GM18499 (cell line): ENCODE measurements around the gene PLET1.

Experiments
- ATAC-seq: cut with Tn5 transposase; IDR thresholded peaks from one replicate; pipeline ENCODE4 v1.9.1; 2021; ENCODE audit warnings: moderate number of reproducible peaks; ENCODE audit not compliant: insufficient read depth, unreplicated experiment

PLET1 gene, protein sequence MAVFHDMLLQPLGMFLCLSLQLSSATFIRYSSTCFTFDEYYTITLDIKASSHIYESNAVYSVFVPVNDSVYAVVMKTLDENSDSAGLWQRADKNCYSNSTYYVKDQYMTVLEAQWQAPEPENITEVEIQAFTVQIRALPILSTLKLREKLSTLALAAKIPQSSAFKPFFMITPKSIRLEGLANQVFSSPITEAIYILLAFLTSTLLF

DNA sequence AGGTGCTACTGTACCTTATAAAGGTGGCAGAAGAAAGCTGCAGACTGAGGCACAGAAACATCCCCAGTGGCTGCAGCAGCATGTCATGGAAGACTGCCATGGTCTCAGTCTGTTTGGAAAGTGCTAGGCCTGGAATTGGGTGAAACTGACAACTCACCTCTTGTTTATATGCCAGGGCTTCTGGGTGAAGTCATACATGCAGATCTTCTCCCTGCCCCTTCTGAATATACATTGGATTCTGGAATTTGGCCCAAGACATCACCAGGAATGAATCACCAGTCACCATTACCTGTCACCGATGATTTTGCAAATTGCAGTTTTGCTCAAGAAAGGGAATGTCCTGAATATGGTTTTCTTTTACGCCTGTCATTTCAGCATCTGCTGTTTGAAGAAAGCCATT lies at the start of gene PLET1:
TSS of gene PLET1 (minus strand) at position 371 of the 400 bp plus-strand sequence. CDS start at position 100, 271 bp downstream.
- no peak for ATAC-seq

DNA sequence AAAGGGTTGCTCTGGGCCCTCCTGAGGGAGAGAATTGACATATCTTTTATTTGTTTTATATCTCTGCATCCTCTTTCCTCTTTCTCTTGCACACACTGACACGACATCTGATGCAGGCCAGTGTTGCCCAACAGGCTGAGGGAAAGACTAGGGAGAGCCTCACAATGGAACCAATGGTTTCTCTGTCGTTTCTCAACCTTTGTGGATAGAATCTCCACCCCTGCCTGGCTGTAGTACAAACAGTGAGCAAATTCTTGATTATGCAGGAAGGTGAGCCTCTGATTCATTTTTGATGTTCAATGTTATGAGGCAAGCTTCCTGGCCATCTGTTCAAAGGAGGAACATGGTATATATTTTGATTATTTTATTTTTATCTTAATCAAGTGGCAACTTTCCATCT lies 49.8 kb upstream of the PLET1 start:
- ATAC-seq, result no peak

DNA sequence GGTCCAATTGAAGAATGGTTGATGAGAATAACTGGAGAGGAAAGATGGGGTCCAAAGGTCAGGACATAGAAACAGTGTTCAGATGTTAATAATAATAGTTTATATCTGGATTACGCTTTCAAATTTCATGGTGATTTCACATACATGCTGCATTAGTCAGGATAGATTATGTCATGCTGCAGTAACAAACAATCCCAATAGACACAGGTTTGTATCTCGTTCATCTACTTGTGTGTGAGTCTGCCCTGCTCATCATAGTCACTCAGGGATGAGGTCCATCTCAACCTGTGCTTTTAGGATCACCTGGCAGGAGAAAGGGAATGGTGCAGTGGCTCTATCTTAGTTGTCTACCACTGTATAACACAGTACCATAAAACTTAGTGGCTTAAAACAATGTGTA lies 48.0 kb upstream of the PLET1 start:
- ATAC-seq, result no peak

DNA sequence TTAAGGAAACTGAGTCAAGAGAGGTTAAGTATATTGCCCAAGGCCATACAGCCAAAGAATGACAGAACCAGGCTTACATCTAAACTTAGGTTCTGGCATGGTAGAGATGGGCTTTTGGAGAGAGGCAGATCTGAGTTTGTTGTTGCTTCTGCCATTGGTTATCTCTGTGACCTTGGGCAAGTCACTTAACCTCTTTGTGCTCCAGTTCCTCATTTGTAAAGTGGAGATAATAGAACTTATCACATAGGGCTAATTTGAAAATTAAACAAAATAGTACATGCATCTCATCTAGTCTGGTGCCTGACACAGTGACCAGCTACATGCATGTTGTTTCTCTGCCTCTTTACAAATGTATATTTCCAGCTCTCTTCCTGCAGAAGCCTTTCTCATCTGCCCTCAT lies 47.0 kb upstream of the PLET1 start:
- ATAC-seq, result no peak

DNA sequence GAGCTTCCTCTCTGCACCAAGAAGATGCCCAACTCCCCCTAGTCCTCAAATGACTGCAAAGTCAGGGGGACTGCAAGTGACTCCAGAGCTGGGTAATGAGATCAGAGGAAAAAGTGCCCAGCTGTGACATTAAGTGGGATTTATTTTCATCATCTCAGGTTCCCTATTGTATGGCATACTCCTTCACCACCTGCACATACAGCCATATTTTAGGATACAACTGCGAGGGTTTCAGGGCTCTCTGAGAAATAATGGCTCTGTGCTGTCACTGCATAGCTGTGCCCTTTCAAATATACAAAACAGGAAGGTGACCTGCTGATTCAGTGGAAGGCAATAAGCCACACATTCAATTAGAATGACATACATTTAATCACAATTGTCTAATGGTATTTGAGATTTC lies 45.6 kb upstream of the PLET1 start:
- no peak for ATAC-seq

DNA sequence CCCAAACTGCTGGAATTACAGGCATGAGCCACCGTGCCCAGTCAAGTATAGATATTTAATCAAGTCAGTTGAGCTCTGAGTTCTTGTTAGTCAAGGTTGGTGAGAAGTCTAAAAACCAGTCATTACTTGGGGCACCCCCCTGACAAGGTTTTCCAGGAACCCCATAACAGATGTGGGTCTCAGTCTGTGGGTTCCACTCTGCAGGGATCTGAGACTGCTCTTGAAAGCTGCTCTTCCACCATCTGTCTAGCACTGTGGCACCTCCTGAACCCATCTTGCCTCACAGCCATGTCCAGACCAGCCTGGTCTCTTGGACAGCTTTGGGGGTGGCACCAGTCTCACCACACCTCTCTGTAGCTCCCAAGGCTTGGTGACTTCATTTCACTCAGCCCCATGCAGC lies 44.3 kb upstream of the PLET1 start:
- no peak for ATAC-seq

DNA sequence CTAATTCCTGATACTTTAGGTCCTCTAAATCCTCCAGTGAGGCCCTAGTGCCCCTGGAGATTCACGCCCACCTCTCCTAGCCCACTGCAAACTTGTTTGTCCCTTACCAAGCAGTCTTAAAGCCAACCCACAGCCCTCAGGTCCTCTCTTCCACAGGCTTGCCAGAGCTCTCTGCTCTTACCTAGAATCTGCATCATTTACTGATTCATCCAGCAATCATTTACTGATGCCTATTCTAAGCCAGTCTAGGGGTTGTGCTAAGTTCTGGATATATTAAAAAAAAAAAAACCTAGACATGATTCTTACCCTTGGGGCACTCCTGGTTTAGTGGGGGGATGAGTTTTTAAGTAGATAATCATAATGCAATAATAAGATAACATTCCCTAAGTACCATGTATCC lies 43.0 kb upstream of the PLET1 start:
- ATAC-seq, result no peak

DNA sequence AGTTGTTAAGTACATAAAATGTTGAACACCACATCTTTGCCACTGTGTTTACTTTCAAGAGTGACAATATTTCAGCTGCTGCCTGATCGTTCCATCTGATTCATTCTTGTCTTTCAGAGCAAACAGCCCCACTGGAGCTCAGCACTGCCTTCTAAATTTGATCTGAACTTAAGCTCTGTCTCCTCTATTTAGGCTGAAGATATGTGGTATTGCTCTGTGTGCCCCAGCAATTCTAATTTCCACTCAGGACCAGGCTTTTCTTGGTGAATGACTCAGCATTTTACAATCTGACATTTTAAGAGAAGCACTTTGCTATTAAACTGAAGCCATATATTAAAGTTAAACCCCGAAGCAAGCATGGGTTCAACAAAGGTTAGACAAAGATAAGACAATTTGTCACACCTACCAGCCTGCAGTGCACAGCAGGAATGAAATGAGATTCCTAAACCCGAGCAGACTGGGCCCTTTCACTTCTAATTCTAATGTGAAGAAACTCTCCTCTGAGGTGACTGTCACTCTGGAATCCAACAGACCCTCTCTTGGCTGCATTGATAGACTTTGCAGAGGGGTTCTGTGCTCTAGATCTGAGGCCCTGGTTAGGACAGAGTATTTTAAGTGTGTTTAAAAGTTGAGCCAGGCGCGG lies 41.7 kb upstream of the PLET1 start:
- no peak for ATAC-seq

DNA sequence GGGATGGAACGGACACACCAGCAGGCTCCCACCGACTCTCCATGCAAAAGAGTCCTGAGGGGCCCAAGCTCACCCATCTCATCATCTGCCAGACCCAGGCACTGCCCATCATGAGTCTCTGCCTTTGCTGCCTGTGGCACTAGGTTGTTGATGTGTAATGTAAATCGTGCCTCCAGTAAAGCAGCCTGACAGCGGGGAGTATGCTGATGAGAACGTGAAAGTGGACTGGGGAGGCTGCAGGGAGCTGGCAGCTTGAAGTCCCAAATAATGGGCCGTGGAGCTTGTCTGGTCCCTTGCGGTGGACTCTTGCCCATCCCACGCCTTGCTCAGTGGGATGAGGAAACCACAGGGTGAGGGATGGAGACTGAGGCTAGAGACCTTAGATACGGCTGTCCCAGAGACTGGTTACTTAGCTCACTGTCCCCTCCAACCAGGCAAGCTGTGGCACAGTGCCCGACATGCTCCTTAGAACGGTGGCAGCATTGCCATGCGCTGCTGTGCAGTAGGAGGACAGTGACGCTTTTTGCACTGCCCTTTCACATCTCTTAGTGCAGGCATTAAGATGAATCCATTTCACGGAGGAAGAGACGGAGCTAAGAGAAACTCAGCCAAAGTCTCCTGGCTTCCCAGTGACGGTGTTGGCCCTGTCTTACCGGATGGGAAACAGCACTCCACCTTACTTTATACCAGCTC lies 39.6 kb upstream of the PLET1 start:
- ATAC-seq, result no peak

DNA sequence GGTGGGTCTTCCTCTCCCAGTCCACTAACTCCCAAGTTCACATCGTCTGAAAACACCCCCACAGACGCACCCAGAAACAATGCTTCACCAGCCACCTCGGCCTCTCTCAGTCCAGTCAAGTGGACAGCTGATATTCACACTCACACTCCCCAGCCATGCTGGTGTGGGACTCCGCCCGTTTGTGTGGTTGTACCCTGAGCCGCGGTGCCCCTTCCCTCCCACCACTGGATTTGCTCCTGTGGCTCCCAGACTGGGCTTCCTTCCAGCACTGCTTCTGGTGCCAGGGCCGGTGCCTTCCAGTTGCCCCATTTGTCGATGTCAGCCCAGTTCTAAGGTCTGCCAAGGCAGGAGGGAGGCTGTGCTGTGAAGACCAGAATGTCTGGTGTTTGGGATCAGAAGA lies 37.9 kb upstream of the PLET1 start:
- no peak for ATAC-seq

DNA sequence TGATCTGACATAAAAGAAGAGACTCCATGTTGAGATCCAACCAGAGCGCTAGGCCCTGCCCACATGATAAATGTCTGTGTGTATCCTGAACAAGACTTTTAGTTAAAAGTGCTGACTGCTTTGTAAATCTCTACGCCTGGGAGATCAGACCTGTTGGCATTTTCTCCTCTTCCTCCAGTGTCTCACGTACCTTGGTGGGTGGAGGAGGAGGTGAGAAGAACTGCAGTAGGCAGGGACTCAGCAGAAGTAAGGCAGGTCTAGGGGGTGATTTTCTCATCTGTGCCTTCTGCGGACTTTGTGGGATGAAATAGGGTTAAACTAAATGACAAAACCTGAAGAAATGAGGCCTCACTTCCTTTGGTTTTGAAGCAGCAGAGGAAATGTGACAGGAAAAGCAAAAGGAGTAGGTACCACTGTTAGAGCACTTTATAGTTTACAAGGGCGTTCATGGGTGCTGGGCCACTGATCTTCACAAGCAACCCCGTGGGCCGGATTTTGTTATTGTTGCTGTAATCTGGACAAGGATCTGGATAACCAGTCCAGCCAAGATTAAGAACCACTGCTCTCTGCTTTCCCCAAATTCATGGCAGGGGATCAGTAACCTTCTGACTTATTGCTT lies 36.7 kb upstream of the PLET1 start:
- no peak for ATAC-seq

DNA sequence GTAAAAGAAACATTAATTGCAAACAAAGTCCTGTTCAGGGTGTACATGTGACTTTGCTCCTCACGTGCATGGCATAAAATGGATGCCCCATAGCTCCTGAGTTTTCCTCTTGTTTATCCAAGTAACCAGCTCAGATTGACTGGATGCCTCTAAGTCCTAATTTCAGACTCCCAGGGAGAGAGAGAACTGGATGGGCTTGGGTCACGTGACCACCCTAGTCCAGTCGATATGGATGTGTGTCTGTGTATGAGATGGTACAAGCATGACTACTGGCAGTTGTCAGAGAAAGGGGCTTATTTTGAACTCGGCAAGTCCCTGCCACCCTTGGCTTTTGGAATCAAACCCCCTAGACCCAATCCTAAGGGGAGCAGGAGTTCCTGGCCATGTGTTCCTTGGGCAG lies 35.4 kb upstream of the PLET1 start:
- ATAC-seq, result no peak

DNA sequence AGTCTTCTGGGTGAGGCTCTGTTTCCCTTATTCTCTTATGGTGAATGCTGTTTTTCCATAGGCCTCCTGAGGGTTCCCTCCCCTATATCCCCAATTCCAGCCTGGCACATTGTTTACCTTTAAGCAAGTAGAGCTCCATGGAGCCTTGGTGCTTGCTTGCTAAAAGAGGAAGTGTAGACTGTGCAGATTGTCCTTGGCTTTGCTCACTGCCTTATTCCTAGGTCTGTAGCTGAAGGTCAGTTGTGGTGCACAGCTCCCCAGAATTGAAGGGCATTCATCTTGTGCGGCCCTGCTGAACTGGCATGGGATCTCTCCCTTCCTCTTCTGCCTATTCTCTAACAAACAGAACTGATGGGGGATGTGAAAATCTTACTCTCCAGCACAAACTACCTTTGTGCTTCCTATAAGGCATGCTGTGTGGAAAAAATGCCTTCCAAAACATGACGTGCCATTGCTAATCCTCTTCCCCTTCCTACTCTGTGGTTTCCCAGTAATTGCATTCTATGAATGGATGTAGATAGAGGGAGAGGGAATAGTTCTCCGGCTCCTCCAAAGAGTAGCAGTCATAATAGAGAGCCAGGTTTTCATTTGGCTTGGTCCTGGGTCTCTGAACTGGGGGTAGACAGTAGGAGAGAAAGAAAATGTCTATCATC lies 34.2 kb upstream of the PLET1 start:
- ATAC-seq, result no peak

DNA sequence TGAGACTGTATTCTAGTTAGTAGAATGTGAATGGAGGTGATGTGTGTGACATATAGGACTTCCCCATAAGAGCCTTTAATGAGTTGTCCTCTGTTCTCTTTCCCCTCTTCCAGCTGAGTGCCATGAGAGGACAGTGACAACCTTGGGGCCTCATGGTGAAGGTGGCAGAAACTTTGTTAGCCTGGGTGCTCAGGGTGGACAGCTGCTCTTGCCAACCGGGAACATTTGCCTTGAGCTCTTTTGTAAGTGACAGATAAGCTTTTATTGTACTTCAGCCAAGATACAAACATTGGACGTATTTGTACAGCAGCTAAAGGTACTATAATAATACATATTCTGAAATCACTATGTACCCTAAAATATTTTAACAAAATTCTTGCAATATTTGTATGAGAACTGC lies 33.0 kb upstream of the PLET1 start:
- no peak for ATAC-seq

DNA sequence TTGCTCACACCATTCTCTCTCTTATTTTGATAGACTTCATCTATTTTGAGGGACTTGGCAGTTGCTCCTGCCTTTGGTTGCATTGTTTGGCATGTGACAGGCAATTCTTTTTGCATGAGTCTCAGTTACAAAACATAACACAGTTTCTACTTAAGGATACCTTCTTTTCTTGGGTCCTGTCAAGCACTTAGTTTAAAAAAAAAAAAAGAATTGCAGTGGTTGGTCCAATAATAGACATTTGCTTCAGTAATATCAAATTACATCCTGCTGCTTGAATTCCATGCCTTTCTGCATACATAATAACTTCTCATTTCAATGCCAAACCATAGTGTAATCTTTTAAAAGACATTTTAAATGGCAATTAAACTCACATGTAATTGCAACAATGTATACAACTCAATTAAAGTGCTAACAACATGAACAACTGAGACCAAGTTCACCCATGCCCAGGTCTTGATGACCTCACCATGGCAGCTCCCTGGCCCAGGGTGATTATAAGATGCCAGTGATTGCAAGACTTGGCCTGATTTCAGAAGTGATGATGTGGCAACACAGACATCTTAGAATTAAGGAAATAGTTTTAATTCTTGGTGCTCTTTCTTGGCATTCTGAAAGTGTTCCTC lies 32.2 kb upstream of the PLET1 start:
- no peak for ATAC-seq

DNA sequence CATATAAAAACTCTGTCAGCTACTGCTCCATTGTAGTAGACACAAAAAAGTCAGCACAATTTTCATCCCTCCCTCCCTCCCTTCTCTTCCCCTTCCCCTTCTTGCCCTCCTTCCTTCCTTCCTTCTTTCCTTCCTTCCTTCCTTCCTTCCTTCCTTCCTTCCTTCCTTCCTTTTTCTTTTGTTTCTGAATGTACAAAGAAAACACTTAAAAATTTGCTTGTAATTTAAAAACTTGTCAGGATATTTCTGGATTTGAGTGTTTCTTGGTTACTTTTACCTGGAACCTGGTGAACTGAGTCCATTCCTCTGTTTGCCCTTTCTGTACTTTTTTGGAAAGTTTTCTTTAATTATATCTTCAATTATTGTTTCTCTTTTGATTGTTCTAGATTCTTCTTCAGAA lies 31.5 kb upstream of the PLET1 start:
- no peak for ATAC-seq

DNA sequence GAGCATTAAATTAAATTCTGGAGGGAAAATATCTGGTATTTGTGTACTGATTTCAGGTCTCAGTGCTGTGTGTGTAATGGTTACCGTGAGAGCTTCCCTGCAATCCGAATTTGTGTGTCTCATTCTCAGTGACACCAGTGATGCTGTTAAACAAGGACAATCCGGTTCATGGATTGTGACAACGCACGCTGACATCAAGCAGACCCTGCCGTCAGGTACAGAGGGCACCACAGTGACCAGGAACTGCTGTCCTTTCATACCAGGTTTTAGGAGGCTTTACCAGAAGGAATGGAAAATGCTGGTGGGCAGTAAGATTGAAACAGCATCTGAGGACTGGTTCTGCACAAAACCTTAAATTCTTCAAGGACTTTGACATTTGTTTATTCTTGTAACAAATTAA lies 30.5 kb upstream of the PLET1 start:
- no peak for ATAC-seq

DNA sequence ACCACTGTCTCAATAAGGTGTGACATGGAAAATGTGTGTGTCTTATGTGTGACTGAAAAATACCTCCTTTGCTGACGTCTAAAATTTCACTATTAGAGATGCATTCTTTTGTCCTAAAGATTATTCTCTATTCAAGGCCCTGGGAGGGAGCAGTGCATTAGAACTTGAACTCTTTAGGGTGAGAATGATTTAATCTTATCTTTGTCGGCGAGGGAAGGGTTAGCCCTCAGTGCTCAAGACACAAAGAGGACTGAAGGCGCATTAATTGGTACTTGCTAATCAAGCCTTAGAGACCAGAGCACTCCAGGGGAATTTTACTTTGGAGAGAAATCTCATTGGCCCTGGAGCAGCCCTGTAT lies 29.8 kb upstream of the PLET1 start:
- peak; percentile 9 for ATAC-seq

DNA sequence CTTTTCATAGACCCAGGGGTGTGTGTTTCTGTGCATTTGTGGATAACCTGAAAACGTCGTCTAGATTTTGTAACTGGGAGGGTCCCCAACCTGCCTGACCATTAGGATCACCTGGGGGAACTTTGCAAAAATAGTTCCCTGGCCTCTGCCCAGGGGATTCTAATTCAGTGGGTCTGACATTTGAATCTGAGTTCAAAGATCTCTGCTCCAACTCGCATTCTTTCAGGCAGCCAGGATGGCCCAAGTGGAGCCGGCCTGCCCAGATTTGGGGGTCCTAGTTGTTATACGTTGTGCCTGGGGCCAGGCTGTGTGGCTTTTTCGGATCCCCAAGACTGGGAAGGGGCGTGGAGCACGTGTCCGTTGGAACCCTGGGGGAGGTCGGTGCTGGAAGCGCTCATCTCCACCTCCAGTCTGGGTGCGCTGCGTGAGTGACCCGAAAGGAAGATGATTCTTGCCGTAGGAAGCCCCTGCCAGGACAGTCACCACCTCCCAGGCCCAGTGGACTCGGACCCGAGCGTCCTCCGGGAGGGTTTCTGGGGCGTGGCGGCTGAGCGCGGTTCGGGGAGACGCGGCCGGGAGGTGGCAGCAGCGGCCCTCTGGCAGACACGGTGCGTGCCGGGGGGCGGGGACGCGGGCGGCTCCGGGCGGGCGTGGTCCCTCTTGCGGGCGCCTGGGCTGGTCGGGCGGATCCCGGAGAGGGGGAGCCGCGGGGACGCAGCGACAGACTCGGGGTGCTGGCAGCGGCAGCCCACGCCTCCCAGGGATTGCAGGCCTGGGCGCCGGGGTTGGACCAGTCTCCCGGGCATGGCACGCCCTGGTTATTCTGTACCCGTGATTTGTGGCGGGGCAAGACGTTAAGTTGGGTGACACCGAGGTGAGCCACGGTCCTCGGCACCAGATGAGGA lies 29.2 kb upstream of the PLET1 start:
- ATAC-seq, result peak; percentile 53

DNA sequence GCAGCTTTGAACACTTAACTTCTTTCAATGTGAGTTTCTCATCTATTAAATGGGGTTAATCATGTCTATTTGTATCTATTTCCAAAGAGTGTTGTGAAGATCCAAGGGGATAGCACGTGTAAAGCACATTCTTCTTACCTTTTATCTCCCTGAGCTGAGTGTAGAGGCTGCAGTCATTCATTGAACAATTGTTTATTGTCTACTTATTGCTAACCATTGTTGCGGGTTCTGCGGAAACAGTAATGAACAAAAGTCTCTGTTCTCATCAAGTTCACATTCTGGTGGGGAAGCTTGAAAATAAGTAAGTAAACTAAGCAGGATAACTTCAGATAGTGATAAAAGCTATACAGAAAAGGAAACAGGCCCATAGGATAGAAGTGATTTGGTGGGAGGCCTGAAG lies 27.4 kb upstream of the PLET1 start:
- no peak for ATAC-seq
